ENCODE data around the gene L3MBTL1.

The L3MBTL1 gene

GRCh38 chr20:43559147-43559987 lies 51.9 kb downstream of the L3MBTL1 start:
- DNase-seq (ENCODE audit: low read depth, low spot score), result no peak

- DNase-seq (ENCODE audit: low read depth, low spot score), result no peak
Measured at GRCh38 chr20:43560974-43561373, 53.5 kb downstream of the L3MBTL1 start.

- DNase-seq (ENCODE audit: low read depth, low spot score), result no peak
Measured at GRCh38 chr20:43563429-43563828, 55.9 kb downstream of the L3MBTL1 start.

GRCh38 chr20:43563991-43564390 lies 56.5 kb downstream of the L3MBTL1 start:
- no peak for DNase-seq (ENCODE audit: low read depth, low spot score)

GRCh38 chr20:43564455-43564854 lies 57.0 kb downstream of the L3MBTL1 start:
- no peak for DNase-seq (ENCODE audit: low read depth, low spot score)

- DNase-seq (ENCODE audit: low read depth, low spot score), result no peak
Measured at GRCh38 chr20:43564993-43565757, 57.7 kb downstream of the L3MBTL1 start.

- DNase-seq (ENCODE audit: low read depth, low spot score), result no peak
Measured at GRCh38 chr20:43565758-43566104, 58.2 kb downstream of the L3MBTL1 start.

GRCh38 chr20:43567477-43567876 lies 60.0 kb downstream of the L3MBTL1 start:
- no peak for DNase-seq (ENCODE audit: low read depth, low spot score)

GRCh38 chr20:43568706-43569105 lies 61.2 kb downstream of the L3MBTL1 start:
- no peak for DNase-seq (ENCODE audit: low read depth, low spot score)

GRCh38 chr20:43569282-43569681 lies 61.8 kb downstream of the L3MBTL1 start:
- DNase-seq (ENCODE audit: low read depth, low spot score), result no peak

GRCh38 chr20:43570496-43570895 lies 63.0 kb downstream of the L3MBTL1 start:
- DNase-seq (ENCODE audit: low read depth, low spot score), result no peak

- DNase-seq (ENCODE audit: low read depth, low spot score), result no peak
Measured at GRCh38 chr20:43571310-43571709, 63.8 kb downstream of the L3MBTL1 start.

GRCh38 chr20:43571771-43572170 lies 64.3 kb downstream of the L3MBTL1 start:
- no peak for DNase-seq (ENCODE audit: low read depth, low spot score)

GRCh38 chr20:43572891-43573290 lies 65.4 kb downstream of the L3MBTL1 start:
- DNase-seq (ENCODE audit: low read depth, low spot score), result no peak

GRCh38 chr20:43576108-43576507 lies 68.6 kb downstream of the L3MBTL1 start:
- no peak for DNase-seq (ENCODE audit: low read depth, low spot score)

GRCh38 chr20:43579861-43580793 lies 72.6 kb downstream of the L3MBTL1 start:
- no peak for DNase-seq (ENCODE audit: low read depth, low spot score)

- no peak for DNase-seq (ENCODE audit: low read depth, low spot score)
Measured at GRCh38 chr20:43583133-43583864, 75.8 kb downstream of the L3MBTL1 start.

GRCh38 chr20:43583982-43584432 lies 76.5 kb downstream of the L3MBTL1 start:
- peak; percentile 93 for DNase-seq (ENCODE audit: low read depth, low spot score)

GRCh38 chr20:43584448-43585136 lies 77.1 kb downstream of the L3MBTL1 start:
- no peak for DNase-seq (ENCODE audit: low read depth, low spot score)

- no peak for DNase-seq (ENCODE audit: low read depth, low spot score)
Measured at GRCh38 chr20:43586641-43587040, 79.1 kb downstream of the L3MBTL1 start.
